Breast epithelium (tissue), 3 donors: ENCODE measurements around the gene POLD4.

Experiments
- POLR2A ChIP-seq: fragments of 450-650 bp; IDR thresholded peaks from one replicate; pipeline ENCODE4 v1.6.1; 2016; ENCODE audit warnings: antibody characterized with exemption, mild to moderate bottlenecking, moderate library complexity
- TF ChIP-seq, protein P1 (sequence below), 3 donors: fragments of 450-650 bp; IDR thresholded peaks; one replicate each; pipeline ENCODE4 v1.5.1; 2016 to 2017; ENCODE audit warnings: antibody characterized with exemption in 3 of 3, mild to moderate bottlenecking in 3 of 3, moderate library complexity in 3 of 3

DNA sequence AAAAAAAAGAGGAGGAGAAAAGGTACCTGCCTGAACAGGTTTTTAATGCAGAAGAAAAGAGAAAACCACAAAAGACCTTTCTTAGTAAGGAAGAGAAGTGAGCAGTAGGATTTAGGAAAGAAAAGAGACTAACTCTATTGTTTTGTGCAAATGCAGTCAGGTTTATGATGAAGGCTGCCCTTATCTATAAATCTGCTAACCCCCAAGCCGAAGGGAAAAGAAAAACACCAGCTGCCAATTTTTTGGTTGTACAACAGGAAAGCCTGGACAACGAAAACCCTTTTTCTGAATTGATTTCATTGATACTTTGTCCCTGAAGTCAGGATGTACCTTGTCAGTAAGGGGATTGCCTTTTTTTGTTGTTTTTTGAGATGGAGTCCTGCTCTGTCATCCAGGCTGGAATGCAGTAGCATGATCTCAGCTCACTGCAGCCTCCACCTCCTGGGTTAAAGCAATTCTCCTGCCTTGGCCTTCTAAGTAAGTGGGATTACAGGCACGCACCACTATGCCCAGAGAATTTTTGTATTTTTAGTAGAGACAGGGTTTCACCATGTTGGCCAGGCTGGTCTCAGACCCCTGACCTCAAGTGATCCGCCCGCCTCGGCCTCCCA lies 21.2 kb downstream of the POLD4 start:
- TF ChIP-seq, protein P1, sequence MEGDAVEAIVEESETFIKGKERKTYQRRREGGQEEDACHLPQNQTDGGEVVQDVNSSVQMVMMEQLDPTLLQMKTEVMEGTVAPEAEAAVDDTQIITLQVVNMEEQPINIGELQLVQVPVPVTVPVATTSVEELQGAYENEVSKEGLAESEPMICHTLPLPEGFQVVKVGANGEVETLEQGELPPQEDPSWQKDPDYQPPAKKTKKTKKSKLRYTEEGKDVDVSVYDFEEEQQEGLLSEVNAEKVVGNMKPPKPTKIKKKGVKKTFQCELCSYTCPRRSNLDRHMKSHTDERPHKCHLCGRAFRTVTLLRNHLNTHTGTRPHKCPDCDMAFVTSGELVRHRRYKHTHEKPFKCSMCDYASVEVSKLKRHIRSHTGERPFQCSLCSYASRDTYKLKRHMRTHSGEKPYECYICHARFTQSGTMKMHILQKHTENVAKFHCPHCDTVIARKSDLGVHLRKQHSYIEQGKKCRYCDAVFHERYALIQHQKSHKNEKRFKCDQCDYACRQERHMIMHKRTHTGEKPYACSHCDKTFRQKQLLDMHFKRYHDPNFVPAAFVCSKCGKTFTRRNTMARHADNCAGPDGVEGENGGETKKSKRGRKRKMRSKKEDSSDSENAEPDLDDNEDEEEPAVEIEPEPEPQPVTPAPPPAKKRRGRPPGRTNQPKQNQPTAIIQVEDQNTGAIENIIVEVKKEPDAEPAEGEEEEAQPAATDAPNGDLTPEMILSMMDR (IDR thresholded peaks at IDR 0.05), result no peak
- no peak for TF ChIP-seq POLR2A
